AG09309 (cell line): ENCODE data around the gene SORBS2.

Experiments used
- DNase-seq: peaks from one replicate; pipeline ENCODE4 v3.0.0-alpha.2; 2010; ENCODE audit warnings: low read depth
- H3K4me3 ChIP-seq: 2 replicates; pipeline ENCODE4 v1.5.1; 2011; ENCODE audit warnings: mild to moderate bottlenecking, low read depth, low read length, moderate library complexity; ENCODE audit not compliant: control insufficient read depth
- CTCF ChIP-seq: IDR thresholded peaks from 2 replicates; pipeline ENCODE4 v1.5.1; 2011; ENCODE audit warnings: mild to moderate bottlenecking, low read depth, low read length, inconsistent platforms; ENCODE audit not compliant: insufficient read depth, control insufficient read depth; ENCODE audit errors: missing control alignments

SORBS2 gene

DNA sequence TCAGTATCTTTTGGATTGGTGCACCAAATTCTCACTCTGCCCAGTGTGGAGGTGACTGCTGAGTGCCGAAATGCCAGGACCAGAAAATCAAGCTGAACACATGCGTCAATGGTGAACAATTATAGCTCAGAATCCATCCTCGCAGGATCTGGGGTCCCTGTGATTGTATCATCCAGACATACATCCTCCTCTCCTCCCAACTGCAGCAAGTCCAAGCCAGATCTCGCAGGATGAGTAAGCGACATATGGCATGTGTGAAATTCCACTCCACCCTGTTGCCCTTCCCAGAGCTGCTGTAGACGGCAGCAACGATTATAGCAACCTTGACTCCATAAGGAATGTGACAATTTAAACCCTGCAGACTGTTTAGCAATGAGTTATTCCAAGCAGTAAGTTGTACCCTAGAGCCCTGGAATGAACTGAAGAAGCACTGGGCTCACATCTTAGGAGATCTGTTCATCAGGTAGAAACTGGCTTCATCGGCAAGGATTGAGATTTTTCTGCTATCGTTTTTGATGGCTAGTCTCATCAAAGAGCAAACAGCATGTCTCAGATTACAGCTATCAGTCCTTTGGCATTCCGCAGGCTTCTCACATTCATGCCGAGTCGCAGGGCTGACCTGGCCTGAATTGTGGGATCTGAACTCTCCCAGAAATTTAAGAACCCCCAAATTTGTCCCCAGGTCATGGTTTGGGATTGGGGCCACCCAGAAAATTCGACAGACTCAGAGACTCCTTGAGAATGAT, 35.5 kb upstream of the SORBS2 start:
- DNase-seq: peak; percentile 47

DNA sequence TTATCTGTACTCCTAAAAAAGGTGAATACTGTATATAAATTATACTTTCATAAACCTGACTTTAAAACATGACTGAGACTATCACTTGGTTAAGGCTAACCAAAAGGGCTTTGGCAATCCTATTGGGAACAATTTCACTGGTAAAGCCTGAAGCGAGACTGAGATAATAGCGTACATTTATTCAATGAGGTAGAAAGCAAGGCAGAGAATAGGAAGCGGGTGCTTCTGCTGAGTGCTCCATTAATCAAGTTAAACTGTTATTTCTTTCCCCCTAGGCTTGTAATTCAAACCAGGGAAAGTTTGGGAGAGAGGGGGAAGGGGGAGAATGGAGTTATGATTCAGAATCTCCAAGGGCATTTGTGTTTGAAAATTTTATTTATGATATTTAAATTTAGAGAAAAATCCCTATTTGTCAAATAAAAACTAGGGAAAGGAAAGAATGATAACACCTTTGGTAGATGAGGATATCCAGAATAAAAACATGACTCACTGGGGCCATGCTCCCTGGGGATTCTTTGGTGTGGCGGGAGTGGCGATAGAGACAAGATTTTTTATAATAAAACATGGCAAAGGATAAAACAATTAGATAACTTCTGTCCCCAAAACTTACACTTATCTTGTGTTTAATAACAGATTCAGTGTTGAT, 34.6 kb upstream of the SORBS2 start:
- no peak for DNase-seq
- no peak overlapping the region for H3K4me3 ChIP-seq
- no peak for TF ChIP-seq CTCF

More for the DNA sequence above, 35.5 kb upstream of the SORBS2 start:
- TF ChIP-seq CTCF: no peak
- no peak overlapping the region for H3K4me3 ChIP-seq

- no peak for TF ChIP-seq CTCF
- no peak overlapping the region for H3K4me3 ChIP-seq
Measured at GRCh38 chr4:185845966-185846365, 34.0 kb upstream of the SORBS2 start.

DNA sequence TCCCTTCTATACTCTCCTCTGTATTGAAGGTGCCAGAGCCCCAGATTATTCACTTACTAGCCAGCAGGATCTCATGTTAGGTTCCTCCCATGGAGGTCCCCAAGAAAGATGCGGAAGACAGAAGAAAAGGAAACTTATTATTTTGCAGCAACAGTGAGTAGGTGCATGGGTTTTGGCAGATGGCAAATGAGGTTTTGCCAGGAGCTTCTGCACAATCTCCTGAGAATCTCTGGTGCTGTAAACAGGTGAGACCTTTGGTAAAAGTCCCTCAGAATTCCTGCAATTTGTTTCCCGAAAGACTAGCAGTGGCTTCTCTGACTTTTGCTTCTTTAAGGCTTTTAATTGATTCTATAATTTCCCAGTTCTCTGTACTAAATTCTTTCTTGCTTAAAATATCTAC, 29.5 kb upstream of the SORBS2 start:
- no peak for TF ChIP-seq CTCF
- H3K4me3 ChIP-seq: no peak overlapping the region
- no peak for DNase-seq

More at GRCh38 chr4:185845966-185846365, 34.0 kb upstream of the SORBS2 start:
- no peak for DNase-seq

DNA sequence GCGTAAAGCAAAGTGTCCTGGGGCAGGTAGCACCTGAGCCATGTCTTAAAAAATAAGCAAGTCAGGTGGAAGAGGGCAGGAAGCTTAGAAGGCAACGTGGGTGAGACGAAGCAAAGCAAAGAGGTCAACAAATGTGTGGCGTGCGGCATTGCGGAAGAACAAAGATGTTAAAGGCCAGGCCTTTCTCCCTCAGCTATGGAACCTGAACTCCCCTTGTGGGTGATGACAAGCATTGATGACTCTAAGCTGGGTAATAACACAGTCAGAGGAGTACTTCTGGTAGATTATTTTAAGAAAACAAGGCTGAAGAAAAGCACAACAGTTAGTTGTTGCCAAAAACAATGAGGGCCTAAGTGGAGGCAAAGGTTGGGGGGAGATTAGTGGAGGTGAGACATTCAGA, 29.0 kb upstream of the SORBS2 start:
- TF ChIP-seq CTCF: no peak
- no peak overlapping the region for H3K4me3 ChIP-seq
- DNase-seq: no peak

- no peak overlapping the region for H3K4me3 ChIP-seq
- no peak for TF ChIP-seq CTCF
- no peak for DNase-seq
Measured at GRCh38 chr4:185840201-185840600, 28.2 kb upstream of the SORBS2 start.
